HepG2 (cell line): Measurements from ENCODE around the gene RAB24. TPM values are rescaled to one million over a fixed set of nuclear protein-coding genes. Genes with fewer than 3 reads are reported as not detected.
A peak's percentile ranks its signal among the peaks of the same experiment; 100 is the strongest.

Experiments used
- CSRNP2 ChIP-seq: sonication (generic); formaldehyde crosslinking; conservative IDR thresholded peaks from 2 replicates; pipeline ENCODE4 v1.8.0; 2022; ENCODE audit warnings: low read depth, missing genetic modification reagents
- DPF2 ChIP-seq: sonication (generic); formaldehyde crosslinking; IDR thresholded peaks from 2 replicates; pipeline ENCODE4 v1.4.0; 2020; ENCODE audit warnings: mild to moderate bottlenecking, low read depth, missing genetic modification reagents, borderline replicate concordance
- GABPB1 ChIP-seq: IDR thresholded peaks from 2 replicates; pipeline ENCODE4 v1.6.1; 2016; ENCODE audit warnings: mild to moderate bottlenecking, missing genetic modification reagents, moderate library complexity, missing compliant biosample characterization
- HMGXB3 ChIP-seq: sonication (generic); formaldehyde crosslinking; IDR thresholded peaks from 2 replicates; pipeline ENCODE4 v1.4.0; 2020; ENCODE audit warnings: missing genetic modification reagents, borderline replicate concordance
- KLF13 ChIP-seq: sonication (generic); formaldehyde crosslinking; IDR thresholded peaks from 2 replicates; pipeline ENCODE4 v1.4.0; 2020; ENCODE audit warnings: mild to moderate bottlenecking, missing genetic modification reagents
- MEIS1 ChIP-seq: sonication (generic); formaldehyde crosslinking; IDR thresholded peaks from 2 replicates; pipeline ENCODE4 v1.9.0; 2021; ENCODE audit warnings: mild to moderate bottlenecking, missing genetic modification reagents, moderate library complexity, borderline replicate concordance
- TGIF2 ChIP-seq: IDR thresholded peaks from 2 replicates; pipeline ENCODE4 v1.6.1; 2016; ENCODE audit warnings: control low read depth, missing compliant biosample characterization
- ZFAT ChIP-seq: sonication (generic); formaldehyde crosslinking; conservative IDR thresholded peaks from 2 replicates; pipeline ENCODE4 v1.8.1; 2023; ENCODE audit warnings: missing genetic modification reagents, inconsistent platforms
- ZFP62 ChIP-seq: sonication (generic); formaldehyde crosslinking; IDR thresholded peaks from 2 replicates; pipeline ENCODE4 v1.4.0; 2020; ENCODE audit warnings: missing genetic modification reagents
- ZMYM3 ChIP-seq: sonication (generic); formaldehyde crosslinking; IDR thresholded peaks from 2 replicates; pipeline ENCODE4 v1.5.1; 2020; ENCODE audit warnings: mild to moderate bottlenecking, missing genetic modification reagents
- ZNF17 ChIP-seq: sonication (generic); formaldehyde crosslinking; IDR thresholded peaks from 2 replicates; pipeline ENCODE4 v1.5.0; 2020; ENCODE audit warnings: mild to moderate bottlenecking, missing genetic modification reagents
- ZNF44 ChIP-seq: sonication (generic); formaldehyde crosslinking; IDR thresholded peaks from 2 replicates; pipeline ENCODE4 v1.5.1; 2020; ENCODE audit warnings: mild to moderate bottlenecking, missing genetic modification reagents
- ZNF530 ChIP-seq: sonication (generic); formaldehyde crosslinking; IDR thresholded peaks from 2 replicates; pipeline ENCODE4 v1.5.0; 2020; ENCODE audit warnings: low read depth, mild to moderate bottlenecking, missing genetic modification reagents
- ZNF772 ChIP-seq: sonication (generic); formaldehyde crosslinking; IDR thresholded peaks from 2 replicates; pipeline ENCODE4 v1.5.0; 2020; ENCODE audit warnings: mild to moderate bottlenecking, missing genetic modification reagents
- ZNF790 ChIP-seq: sonication (generic); formaldehyde crosslinking; IDR thresholded peaks from 2 replicates; pipeline ENCODE4 v1.8.0; 2022; ENCODE audit warnings: missing genetic modification reagents, mild to moderate bottlenecking, borderline replicate concordance
- ZNF883 ChIP-seq: sonication (generic); formaldehyde crosslinking; IDR thresholded peaks from 2 replicates; pipeline ENCODE4 v1.5.1; 2020; ENCODE audit warnings: mild to moderate bottlenecking, missing genetic modification reagents; ENCODE audit errors: not compliant biosample characterization
- polyA plus RNA-seq, 8 experiments: library from polyadenylated mRNA; depleted of rRNA in 3 of 8; stranded (reverse) in 7 of 8; unstranded in 1 of 8; fragments of >200 nt; fragmentation: Illumina TruSeq in 4 of 8; extraction: Trizol in 4 of 8; gene quantifications; 2 replicates each; pipeline versions ENCODE4 v1.2.1 to v1.2.3, GENCODE V29; 2011 to 2016; ENCODE audit warnings: low read depth in 4 of 8, missing spikeins in 1 of 8, mixed read lengths in 1 of 8; ENCODE audit not compliant: insufficient read depth in 1 of 8
- total RNA-seq, 5 experiments: library from RNA; depleted of rRNA; stranded (reverse); fragments of >200 nt; fragmentation: Illumina TruSeq; extraction: Trizol; gene quantifications; 2 replicates each; pipeline ENCODE4 v1.2.3, GENCODE V29; 2016; ENCODE audit warnings: low read depth in 1 of 5
- TF ChIP-seq, protein P1 (sequence below): sonication (generic); formaldehyde crosslinking; IDR thresholded peaks from 2 replicates; pipeline ENCODE4 v1.5.0; 2020; ENCODE audit warnings: missing genetic modification reagents
- TF ChIP-seq, protein P2 (sequence below): sonication (generic); formaldehyde crosslinking; IDR thresholded peaks from 2 replicates; pipeline ENCODE4 v1.4.0; 2020; ENCODE audit warnings: mild to moderate bottlenecking, missing genetic modification reagents
- TF ChIP-seq, protein P3 (sequence below): sonication (generic); formaldehyde crosslinking; IDR thresholded peaks from 2 replicates; pipeline ENCODE4 v1.5.1; 2020; ENCODE audit warnings: mild to moderate bottlenecking, moderate library complexity, missing genetic modification reagents

RAB24 gene
- total and polyA plus RNA-seq, 2 of the 13 experiments (the other 11 are each of a cell fraction or from before 2014, with no cell fraction given), result 22.9 to 63.7 TPM

- no peak for TF ChIP-seq HMGXB3 (CRISPR knock-in tag)
- TF ChIP-seq, protein P1, sequence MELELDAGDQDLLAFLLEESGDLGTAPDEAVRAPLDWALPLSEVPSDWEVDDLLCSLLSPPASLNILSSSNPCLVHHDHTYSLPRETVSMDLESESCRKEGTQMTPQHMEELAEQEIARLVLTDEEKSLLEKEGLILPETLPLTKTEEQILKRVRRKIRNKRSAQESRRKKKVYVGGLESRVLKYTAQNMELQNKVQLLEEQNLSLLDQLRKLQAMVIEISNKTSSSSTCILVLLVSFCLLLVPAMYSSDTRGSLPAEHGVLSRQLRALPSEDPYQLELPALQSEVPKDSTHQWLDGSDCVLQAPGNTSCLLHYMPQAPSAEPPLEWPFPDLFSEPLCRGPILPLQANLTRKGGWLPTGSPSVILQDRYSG (CRISPR knock-in tag), result no peak
- TF ChIP-seq CSRNP2, result peak; percentile 69; the same call in 1 of the 2 replicates
- TF ChIP-seq ZNF530 (CRISPR knock-in tag), result no peak
- no peak for TF ChIP-seq ZFP62 (CRISPR knock-in tag)
- TF ChIP-seq ZFAT, result no peak
- TF ChIP-seq, protein P2, sequence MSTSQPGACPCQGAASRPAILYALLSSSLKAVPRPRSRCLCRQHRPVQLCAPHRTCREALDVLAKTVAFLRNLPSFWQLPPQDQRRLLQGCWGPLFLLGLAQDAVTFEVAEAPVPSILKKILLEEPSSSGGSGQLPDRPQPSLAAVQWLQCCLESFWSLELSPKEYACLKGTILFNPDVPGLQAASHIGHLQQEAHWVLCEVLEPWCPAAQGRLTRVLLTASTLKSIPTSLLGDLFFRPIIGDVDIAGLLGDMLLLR (CRISPR knock-in tag), result peak; percentile 86; the same call in 1 of the 2 replicates
- TF ChIP-seq, protein P3, sequence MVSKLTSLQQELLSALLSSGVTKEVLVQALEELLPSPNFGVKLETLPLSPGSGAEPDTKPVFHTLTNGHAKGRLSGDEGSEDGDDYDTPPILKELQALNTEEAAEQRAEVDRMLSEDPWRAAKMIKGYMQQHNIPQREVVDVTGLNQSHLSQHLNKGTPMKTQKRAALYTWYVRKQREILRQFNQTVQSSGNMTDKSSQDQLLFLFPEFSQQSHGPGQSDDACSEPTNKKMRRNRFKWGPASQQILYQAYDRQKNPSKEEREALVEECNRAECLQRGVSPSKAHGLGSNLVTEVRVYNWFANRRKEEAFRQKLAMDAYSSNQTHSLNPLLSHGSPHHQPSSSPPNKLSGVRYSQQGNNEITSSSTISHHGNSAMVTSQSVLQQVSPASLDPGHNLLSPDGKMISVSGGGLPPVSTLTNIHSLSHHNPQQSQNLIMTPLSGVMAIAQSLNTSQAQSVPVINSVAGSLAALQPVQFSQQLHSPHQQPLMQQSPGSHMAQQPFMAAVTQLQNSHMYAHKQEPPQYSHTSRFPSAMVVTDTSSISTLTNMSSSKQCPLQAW (CRISPR knock-in tag), result peak; percentile 58; the same call in 1 of the 2 replicates
- TF ChIP-seq TGIF2 (CRISPR knock-in tag), result peak; percentile 62
- no peak for TF ChIP-seq MEIS1 (CRISPR knock-in tag)
- no peak for TF ChIP-seq ZNF17 (CRISPR knock-in tag)
- TF ChIP-seq KLF13 (CRISPR knock-in tag), result no peak
- TF ChIP-seq ZMYM3 (CRISPR knock-in tag), result no peak
- TF ChIP-seq ZNF772 (CRISPR knock-in tag), result no peak
- TF ChIP-seq GABPB1 (CRISPR knock-in tag), result peak; percentile 59; the same call in 1 of the 2 replicates
- TF ChIP-seq DPF2 (CRISPR knock-in tag), result no peak
- TF ChIP-seq ZNF883, result no peak
- 0 out of 2 replicates have a peak, but pooled peaks have one; percentile 46 for TF ChIP-seq ZNF790 (CRISPR knock-in tag)
- TF ChIP-seq ZNF44 (CRISPR knock-in tag), result no peak
Observed at GRCh38 chr5:177311723-177312648, 8.5 kb upstream of the RAB24 start, which contains the start of gene MXD3 (continued).
